ENCODE measurements around the gene COX15.

DNA sequence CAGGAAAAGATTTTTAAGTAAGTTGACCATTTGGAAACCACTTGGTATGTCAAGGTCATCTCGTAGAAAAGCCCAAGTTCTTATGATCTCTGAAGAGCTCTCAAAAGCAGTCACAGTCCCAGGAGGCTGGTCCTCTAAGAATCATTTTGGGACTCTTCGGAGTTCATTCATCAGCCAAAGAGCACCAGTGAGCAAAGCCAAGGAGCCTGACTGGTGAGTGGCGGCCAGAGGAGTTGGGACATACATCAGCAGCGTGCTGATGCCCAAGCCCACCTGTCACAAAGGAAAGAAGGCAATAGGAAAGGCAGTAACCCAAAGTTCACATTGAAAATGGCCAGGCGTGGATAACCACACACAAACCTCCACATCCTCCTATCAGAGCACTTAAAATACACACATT lies 17.5 kb downstream of the COX15 start:
- TF ChIP-seq EZH2phosphoT487 (IDR thresholded peaks at IDR 0.05; ENCODE audit: borderline replicate concordance, low read length) = no peak
- TF ChIP-seq, protein P1, sequence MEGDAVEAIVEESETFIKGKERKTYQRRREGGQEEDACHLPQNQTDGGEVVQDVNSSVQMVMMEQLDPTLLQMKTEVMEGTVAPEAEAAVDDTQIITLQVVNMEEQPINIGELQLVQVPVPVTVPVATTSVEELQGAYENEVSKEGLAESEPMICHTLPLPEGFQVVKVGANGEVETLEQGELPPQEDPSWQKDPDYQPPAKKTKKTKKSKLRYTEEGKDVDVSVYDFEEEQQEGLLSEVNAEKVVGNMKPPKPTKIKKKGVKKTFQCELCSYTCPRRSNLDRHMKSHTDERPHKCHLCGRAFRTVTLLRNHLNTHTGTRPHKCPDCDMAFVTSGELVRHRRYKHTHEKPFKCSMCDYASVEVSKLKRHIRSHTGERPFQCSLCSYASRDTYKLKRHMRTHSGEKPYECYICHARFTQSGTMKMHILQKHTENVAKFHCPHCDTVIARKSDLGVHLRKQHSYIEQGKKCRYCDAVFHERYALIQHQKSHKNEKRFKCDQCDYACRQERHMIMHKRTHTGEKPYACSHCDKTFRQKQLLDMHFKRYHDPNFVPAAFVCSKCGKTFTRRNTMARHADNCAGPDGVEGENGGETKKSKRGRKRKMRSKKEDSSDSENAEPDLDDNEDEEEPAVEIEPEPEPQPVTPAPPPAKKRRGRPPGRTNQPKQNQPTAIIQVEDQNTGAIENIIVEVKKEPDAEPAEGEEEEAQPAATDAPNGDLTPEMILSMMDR (IDR thresholded peaks at IDR 0.05; ENCODE audit: low read depth, low read length, poor library complexity, severe bottlenecking) = no peak

All from DOHH2 (cell line).